Measurements from ENCODE around the gene PACS2. TPM values are rescaled to one million over a fixed set of nuclear protein-coding genes. Genes with fewer than 3 reads are reported as not detected.

Gene PACS2
- total and polyA plus RNA-seq, 2 donors (not counting 3 experiments of a cell fraction or from before 2014, with no cell fraction given) = 52.7 to 86.3 TPM

DNA sequence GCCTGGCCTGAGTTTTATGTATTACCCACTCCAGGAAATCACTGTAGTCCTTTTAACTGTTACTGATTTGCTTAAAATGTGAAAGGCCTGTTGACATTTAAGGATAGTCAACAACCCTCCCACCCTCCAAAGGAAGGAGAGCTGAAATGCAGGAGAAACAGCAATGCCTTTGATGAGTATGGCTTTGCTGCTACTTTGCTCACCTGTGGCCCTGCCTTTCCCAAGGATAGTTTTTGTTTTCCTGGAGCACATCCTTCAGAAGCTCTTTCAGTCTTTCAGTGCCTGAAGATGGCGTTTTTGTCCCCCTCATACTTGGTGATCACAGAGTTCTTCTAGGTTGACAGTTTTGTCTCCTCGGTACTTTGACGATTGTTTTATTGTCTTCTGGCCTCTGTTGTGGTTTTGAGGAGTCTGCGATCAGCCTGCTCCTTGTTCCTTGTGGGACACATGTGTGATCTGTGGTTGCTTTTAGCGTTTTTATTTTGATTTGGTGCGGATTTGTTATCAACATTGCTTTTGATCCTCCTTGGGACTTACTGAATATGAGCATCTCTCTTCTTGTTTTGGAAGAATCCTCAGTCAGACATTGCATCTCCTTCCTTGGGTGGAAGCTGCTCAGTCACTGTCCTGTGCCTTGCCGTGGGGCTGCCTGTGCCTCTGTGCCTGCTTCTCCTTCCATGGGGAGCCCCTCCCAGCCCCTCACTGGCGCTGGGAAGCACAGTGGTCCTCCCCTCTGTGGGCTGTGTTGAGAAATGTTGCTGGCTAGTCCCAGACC is 17.2 kb downstream of the PACS2 start:
- Histone ChIP-seq H4K20me1 (replicated peaks; ENCODE audit: control insufficient read depth, extremely low read depth, insufficient read depth, low read length) (no peaks in the 10 kb centered on the region), H3K27ac (ENCODE audit: insufficient read depth, low read depth, low read length) (no peak overlapping the region), H3K36me3 (ENCODE audit: control insufficient read depth in 2 of 2, extremely low read depth in 1 of 2, insufficient read depth in 2 of 2, low read length in 2 of 2) (no peaks in the 10 kb centered on the region), H3K9me3 (replicated peaks; ENCODE audit: control insufficient read depth, insufficient read depth, low read length) (no peaks in the 10 kb centered on the region), H3K4me2 (ENCODE audit: insufficient read depth, low read length) (no peak overlapping the region), H3K4me3 (replicated peaks in 1 of 3; ENCODE audit: insufficient read depth in 1 of 3, low read depth in 1 of 3, low read length in 3 of 3) (no peak overlapping the region), H3K9me1 (replicated peaks; ENCODE audit: control insufficient read depth, extremely low read depth, insufficient read depth, low read length) (no peaks in the 10 kb centered on the region), H3K79me2 (ENCODE audit: control insufficient read depth, insufficient read depth, low read length) (peaks cover 15% of the 10 kb centered on the region), H3K27me3 (ENCODE audit: control insufficient read depth in 2 of 2, insufficient read depth in 2 of 2, low read length in 2 of 2) (no peaks in the 10 kb centered on the region), H3K9ac (replicated peaks; ENCODE audit: extremely low read depth, insufficient read depth, low read length) (no peak overlapping the region), H3K4me1 (ENCODE audit: control insufficient read depth, extremely low read depth, insufficient read depth, low read length) (peaks cover 11% of the 10 kb centered on the region), H2AFZ (ENCODE audit: low read depth, low read length) (no peak overlapping the region)
- intact Hi-C loops (cut with micrococcal nuclease) (no loop called here), dilution Hi-C loops (cut with MboI; ENCODE audit: extremely low pct_ligation_motif_present, low sequenced_read_pairs) (no loop called here)
- TF ChIP-seq FOS (IDR thresholded peaks at IDR 0.05; ENCODE audit: borderline replicate concordance, insufficient read depth, low read length) = no peak
- TF ChIP-seq EZH2 (IDR thresholded peaks at IDR 0.05; ENCODE audit: borderline replicate concordance, low read depth, low read length, severe bottlenecking) = no peak
- TF ChIP-seq MYC (IDR thresholded peaks at IDR 0.05; ENCODE audit: low read depth, low read length) = no peak
- TF ChIP-seq JUN (IDR thresholded peaks at IDR 0.05; ENCODE audit: borderline replicate concordance, insufficient read depth, insufficient read length, low read depth) = no peak
- no peak for TF ChIP-seq POLR2A (IDR thresholded peaks at IDR 0.05; ENCODE audit: low read depth, low read length)
- TF ChIP-seq, protein P1, sequence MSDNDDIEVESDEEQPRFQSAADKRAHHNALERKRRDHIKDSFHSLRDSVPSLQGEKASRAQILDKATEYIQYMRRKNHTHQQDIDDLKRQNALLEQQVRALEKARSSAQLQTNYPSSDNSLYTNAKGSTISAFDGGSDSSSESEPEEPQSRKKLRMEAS (IDR thresholded peaks at IDR 0.05; ENCODE audit: insufficient read depth, insufficient read length) = no peak
- CTCF ChIA-PET = no interaction called here
- FAIRE-seq (no peak), DNase-seq (ENCODE audit: low read depth, low spot score) (no peak)
- BruUV-seq (replicated peaks) = no TSS peak
- POLR2A ChIA-PET = no interaction called here

DNA sequence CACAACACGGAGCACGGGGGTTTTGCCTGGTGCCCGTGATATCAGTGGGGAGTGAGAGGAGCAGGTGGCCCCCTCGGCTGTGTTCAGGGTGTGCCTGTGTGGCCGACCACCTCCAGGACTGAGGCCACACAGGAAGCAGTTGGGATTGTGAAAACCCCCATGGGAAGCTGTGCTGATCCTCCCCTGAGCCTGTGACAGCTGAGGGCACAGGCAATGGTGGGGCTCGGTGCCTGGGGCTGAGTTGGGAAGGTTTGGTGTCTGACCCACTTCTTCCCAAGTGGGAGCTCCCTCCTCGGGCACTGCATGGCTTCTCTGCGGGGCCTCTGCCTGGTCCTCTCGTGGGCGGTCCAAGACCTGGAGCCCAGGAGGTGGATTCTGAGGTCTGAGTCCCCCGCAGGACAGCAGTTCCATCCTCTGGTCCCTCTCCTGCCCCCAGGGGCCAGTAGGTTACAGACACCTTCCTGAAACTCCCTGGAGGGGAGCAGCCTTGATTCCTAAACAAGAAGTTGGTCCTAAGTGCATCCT is 17.9 kb downstream of the PACS2 start:
- H3K9ac ChIP-seq (replicated peaks; ENCODE audit: extremely low read depth, insufficient read depth, low read length) = no peak overlapping the region
- ChIA-PET POLR2A (no interaction called here), CTCF (no interaction called here)
- no peak overlapping the region for H3K4me3 ChIP-seq (replicated peaks in 1 of 3; ENCODE audit: insufficient read depth in 1 of 3, low read depth in 1 of 3, low read length in 3 of 3)
- H3K4me1 ChIP-seq (ENCODE audit: control insufficient read depth, extremely low read depth, insufficient read depth, low read length) = peaks cover 13% of the 10 kb centered on the region
- H3K4me2 ChIP-seq (ENCODE audit: insufficient read depth, low read length) = no peak overlapping the region
- intact Hi-C loops (cut with micrococcal nuclease) (no loop called here), dilution Hi-C loops (cut with MboI; ENCODE audit: extremely low pct_ligation_motif_present, low sequenced_read_pairs) (no loop called here)
- H3K27ac ChIP-seq (ENCODE audit: insufficient read depth, low read depth, low read length) = no peak overlapping the region
- FAIRE-seq (no peak), DNase-seq (ENCODE audit: low read depth, low spot score) (no peak)
- no peaks in the 10 kb centered on the region for H3K36me3 ChIP-seq (ENCODE audit: control insufficient read depth in 2 of 2, extremely low read depth in 1 of 2, insufficient read depth in 2 of 2, low read length in 2 of 2)
- H2AFZ ChIP-seq (ENCODE audit: low read depth, low read length) = no peak overlapping the region
- TF ChIP-seq GATA2 (IDR thresholded peaks at IDR 0.05; ENCODE audit: insufficient read depth, insufficient read length, low read depth, low read length) (no peak), POLR2AphosphoS5 (IDR thresholded peaks at IDR 0.05; ENCODE audit: insufficient read depth, low read depth, low read length) (no peak)
- TF ChIP-seq, protein P2, sequence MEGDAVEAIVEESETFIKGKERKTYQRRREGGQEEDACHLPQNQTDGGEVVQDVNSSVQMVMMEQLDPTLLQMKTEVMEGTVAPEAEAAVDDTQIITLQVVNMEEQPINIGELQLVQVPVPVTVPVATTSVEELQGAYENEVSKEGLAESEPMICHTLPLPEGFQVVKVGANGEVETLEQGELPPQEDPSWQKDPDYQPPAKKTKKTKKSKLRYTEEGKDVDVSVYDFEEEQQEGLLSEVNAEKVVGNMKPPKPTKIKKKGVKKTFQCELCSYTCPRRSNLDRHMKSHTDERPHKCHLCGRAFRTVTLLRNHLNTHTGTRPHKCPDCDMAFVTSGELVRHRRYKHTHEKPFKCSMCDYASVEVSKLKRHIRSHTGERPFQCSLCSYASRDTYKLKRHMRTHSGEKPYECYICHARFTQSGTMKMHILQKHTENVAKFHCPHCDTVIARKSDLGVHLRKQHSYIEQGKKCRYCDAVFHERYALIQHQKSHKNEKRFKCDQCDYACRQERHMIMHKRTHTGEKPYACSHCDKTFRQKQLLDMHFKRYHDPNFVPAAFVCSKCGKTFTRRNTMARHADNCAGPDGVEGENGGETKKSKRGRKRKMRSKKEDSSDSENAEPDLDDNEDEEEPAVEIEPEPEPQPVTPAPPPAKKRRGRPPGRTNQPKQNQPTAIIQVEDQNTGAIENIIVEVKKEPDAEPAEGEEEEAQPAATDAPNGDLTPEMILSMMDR (IDR thresholded peaks at IDR 0.05; ENCODE audit: extremely low read depth in 1 of 2, insufficient read depth in 1 of 2, low read depth in 1 of 2, low read length in 2 of 2) = no peak
- BruUV-seq (replicated peaks) = no TSS peak
- no peaks in the 10 kb centered on the region for H3K9me1 ChIP-seq (replicated peaks; ENCODE audit: control insufficient read depth, extremely low read depth, insufficient read depth, low read length)
- H3K9me3 ChIP-seq (replicated peaks; ENCODE audit: control insufficient read depth, insufficient read depth, low read length) = no peaks in the 10 kb centered on the region
- H3K79me2 ChIP-seq (ENCODE audit: control insufficient read depth, insufficient read depth, low read length) = peaks cover 15% of the 10 kb centered on the region
- no peaks in the 10 kb centered on the region for H3K27me3 ChIP-seq (ENCODE audit: control insufficient read depth in 2 of 2, insufficient read depth in 2 of 2, low read length in 2 of 2)
- no peaks in the 10 kb centered on the region for H4K20me1 ChIP-seq (replicated peaks; ENCODE audit: control insufficient read depth, extremely low read depth, insufficient read depth, low read length)
